ENCODE data around the gene VPS35L.

VPS35L gene

DNA sequence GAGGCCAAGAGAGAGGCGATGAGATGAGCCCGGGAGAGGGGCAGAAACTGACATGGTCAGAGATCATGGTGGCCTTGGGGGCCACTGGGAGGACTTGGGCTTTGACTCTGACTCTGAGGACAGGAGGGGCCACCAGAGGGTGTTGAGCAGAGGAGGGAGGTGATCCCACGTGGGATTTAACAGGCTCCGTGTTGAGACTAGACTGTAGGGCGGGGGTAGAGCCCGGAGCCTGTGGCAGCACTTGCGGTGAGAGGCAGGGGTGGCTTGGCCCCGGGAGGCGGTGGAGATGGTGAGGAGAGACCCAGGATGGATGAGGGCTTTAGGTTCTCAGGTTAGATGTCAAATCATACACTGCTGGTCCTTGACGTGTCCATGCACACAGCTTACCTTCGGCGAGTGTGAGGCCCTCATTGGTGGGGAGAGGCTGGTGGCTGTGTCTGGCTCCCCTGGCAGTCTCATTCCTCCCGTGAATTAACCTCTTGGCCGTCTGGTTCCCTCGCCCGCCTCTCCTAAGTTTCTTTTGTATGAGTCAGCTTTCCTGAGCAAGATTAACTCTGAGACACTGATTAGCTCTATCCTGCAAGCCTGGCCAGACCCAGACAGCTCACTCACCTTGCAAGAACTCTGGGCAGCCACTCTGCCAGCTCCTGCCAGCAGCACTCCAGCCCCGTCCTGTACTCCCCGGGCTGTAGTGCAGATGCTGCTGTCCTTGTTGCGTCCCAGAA is 39.7 kb downstream of the VPS35L start:
- DNase-seq = no peak

- DNase-seq = no peak
These were observed 43.5 kb downstream of the VPS35L start for GRCh38 chr16:19598805-19599510.

DNA sequence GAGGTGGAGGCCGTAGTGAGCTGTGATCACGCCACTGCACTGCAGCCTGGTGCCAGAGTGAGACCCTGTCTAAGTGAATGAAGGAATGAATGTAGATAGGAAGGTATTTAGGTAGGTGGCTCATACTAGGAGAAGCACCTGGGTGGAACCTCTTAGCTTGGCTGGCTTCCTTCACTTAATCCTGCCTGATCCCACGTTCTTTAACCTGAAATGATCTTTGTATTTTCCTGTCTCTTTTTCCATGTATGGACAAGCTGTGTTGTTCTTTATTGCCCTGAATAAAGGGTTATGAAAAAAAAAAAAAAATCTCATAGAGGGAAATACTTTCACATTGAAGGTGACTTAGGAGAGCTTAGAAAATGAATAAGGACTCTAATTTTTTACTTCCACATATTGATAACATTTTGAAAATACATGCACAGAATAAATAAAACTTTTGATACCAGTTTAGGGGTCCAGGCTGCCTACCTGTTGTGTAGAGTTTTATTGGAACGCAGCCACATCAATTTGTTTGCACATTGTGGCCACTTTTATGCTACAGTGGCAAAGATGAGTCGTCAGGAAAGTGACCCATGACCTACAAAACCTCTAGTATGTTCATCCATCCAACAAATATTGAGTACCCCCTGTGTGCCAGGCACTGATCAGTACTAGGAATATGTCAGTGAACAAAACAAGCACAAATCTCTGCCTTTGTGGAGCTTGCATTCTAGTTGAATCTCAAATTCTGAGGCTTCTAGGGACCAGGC is 44.6 kb downstream of the VPS35L start:
- DNase-seq = no peak

- DNase-seq = peak; percentile 11
These were observed 45.8 kb downstream of the VPS35L start for GRCh38 chr16:19601083-19601976.

DNA sequence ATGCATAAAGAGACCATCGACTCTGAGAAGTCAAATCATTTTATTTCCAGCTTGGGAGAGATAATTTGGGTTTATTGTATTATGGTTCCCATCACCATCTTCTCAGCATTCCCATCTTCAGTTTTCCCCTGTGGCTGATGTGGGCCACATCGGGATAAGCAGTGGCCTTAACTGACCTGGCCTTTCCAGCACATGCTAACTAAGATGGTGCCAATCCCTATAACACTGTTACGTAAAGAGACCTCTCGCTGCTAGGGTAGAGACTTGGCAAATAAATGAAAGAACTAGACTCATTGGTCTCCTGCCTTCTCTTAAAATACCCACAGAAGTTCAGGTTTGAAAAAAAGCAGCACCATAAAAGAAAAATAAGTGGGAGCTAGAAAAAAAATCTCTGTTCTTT is 49.4 kb downstream of the VPS35L start:
- DNase-seq = no peak

DNA sequence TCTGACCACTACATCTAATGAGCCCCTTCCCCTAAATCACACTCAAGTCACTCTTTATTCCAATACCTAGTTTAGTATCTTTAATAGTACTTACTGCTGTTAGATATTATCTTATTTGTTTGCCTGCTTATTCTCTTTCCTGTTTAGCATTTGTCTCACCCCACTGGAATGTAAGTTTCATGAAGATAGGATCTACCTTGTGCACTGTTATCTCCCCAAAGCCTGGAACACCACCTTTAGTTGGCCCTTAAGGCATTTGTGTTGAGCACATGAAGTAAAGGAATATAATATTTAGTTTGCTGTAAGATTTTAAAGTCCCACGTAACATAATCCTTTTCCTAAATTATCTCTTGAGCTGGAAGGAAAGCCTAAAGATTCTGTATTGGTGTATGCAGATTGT is 50.2 kb downstream of the VPS35L start:
- DNase-seq = no peak

GRCh38 chr16:19607616-19608280 is 52.2 kb downstream of the VPS35L start:
- no peak for DNase-seq

- no peak for DNase-seq
These were observed 53.9 kb downstream of the VPS35L start for GRCh38 chr16:19609359-19609758.

DNA sequence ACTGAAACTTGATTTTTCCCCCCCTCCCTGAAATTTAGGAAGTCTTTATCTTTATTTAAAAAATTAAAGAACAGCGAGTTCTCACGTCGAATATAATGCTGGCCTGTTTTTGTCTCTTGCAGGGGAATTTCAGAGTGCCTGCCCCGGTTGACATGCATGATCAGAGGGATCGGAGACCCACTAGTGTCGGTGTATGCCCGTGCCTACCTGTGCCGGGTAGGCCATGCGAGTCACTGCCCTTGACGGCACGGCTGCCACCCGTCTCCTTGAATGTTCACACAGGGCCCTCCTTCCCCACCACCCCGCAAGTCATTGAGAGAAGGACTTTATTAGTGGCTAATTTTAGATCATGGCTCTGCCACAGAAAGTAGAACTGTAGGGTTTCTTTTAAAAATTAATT is 54.7 kb downstream of the VPS35L start:
- DNase-seq = no peak

- no peak for DNase-seq
These were observed 58.3 kb downstream of the VPS35L start for GRCh38 chr16:19613834-19614233.

GRCh38 chr16:19616241-19616640 is 60.7 kb downstream of the VPS35L start:
- DNase-seq = no peak

DNA sequence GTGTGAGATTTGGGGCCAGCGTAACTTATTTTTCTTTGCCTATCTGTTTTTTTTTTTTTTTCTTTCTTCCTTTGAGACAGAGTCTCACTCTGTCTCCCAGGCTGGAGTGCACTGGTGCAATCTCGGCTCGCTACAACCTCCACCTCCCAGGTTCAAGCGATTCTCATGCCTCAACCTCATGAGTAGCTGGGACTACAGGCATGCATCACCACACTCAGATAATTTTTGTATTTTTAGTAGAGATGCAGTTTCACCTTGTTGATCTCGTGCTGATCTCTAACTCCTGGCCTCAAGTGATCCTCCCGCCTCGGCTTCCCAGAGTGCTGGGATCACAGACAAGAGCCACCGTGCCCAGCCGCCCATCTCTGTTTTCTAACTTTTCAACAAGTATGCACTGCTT is 63.4 kb downstream of the VPS35L start:
- no peak for DNase-seq

DNA sequence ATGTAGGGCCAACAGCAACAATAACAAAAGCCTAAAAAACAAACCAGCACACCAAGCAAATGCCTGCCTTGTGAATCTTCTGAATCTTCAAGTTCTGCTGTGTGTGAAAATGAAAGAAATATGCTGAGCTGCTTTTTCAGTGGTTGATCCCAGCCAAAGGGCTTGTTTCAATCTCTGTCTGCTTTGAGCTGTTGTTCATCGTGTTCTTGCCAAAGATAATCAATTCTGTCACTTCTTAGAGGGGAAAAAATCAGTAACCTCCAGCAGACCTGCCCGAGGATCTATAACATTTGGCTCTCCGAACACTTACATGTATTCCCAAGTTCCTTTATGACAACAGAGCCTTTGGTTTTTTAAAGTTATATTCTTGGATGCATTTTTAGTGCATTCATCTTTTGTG is 65.9 kb downstream of the VPS35L start:
- DNase-seq = no peak

- DNase-seq = no peak
These were observed 69.5 kb downstream of the VPS35L start for GRCh38 chr16:19625039-19625438.

DNA sequence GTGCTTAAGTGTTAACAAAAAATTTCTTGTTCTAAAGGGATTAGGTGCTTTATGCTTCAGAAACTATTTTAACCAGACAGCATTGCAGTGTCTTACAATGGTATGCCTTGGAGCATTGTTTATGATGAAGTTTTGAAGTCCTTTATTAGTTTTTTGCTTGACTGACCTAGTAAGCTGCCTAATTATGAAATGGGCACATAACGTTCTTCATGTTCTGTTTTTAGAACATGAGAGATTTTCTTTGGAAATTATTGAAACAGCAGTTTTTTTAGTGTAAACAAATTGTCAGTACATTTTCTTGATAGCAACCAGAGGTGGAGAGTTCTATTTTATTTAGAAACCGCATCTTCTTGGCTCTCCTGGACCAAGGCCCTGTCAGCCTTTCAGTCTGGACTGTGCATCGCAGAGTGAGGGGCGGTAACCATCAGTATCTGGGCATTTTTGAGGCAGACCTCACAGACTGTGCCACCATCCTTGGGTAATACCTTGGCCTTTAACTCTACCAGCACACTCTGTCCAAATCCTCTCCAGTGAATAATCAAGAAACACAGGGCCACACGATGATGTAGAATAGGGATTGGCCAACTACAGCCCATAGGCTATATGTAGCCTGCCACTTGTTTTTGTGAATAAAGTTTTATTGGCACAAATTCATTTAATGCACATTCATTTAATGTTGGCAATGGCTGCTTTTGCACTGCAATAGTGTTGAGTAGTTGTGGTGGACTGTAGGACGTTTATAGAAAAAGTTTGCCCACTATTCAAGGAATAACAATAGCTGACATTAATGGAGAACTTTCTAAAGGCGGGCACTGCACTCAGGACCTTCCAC is 81.1 kb downstream of the VPS35L start:
- no peak for DNase-seq

- DNase-seq = no peak
These were observed 84.5 kb downstream of the VPS35L start for GRCh38 chr16:19639986-19640421.

- no peak for DNase-seq
These were observed 87.0 kb downstream of the VPS35L start for GRCh38 chr16:19642501-19642900.

DNA sequence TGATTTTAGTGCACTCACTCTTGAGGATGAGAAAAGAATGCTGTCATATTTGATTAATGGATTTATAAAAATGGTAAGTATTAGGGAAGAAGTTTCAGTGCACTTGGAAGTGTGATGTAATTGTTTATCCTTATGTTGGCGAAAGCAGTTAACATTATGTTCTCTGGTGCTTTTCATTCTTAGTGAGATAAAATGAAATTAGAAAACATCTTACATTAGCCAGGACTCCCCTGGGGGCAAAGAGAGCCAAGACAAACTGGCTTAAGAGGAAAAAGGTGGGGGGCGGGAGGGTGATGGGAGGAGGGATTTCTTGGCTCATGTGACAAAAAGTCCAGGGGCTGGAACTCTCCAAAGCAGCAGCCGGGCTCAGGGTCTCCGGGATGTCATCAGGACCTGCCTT is 89.4 kb downstream of the VPS35L start:
- DNase-seq = no peak

- no peak for DNase-seq
These were observed 90.1 kb downstream of the VPS35L start for GRCh38 chr16:19645557-19645981.

GRCh38 chr16:19649980-19650379 is 94.5 kb downstream of the VPS35L start:
- DNase-seq = no peak

DNA sequence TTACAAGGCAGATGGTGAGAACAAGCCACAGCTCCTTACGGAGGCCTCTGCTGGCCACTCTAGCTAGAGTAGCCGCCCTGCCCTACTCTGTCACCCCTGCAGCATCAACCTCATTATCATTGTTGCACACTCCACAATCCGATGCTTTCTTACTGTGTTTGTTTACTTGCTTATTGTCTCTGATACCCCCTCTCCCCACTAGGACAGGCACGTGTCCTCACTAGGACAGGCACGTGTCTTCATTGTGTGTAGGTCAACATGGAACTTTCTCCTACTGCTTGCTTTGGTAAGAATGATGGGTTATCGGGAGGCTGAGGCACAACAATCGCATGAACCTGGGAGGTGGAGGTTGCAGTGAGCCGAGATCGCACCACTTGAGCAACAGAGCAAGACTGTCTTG is 98.6 kb downstream of the VPS35L start:
- DNase-seq = no peak

Data from stimulated activated CD4-positive, alpha-beta T cell treated with anti-CD3 and anti-CD28 coated beads, Interleukin-15, amount 100 ng/mL, for 24 hours (primary cell).